ENCODE data around the gene UNC13D. TPM values are rescaled to one million over a fixed set of nuclear protein-coding genes. Genes with fewer than 3 reads are reported as not detected.

UNC13D gene
- total RNA-seq, 2 donors from 2014 or later, result 8.6 to 21.8 TPM

- Histone ChIP-seq H3K4me1 (peaks cover 72% of the 10 kb centered on the region), H3K4me3 (no peak overlapping the region), H3K9me3 (no peaks in the 10 kb centered on the region), H3K27ac (peak overlapping the region; percentile 86 to 97 (median 94)), H3K36me3 (replicated peaks in 1 of 2; ENCODE audit: insufficient read depth in 1 of 2, low read depth in 2 of 2) (peaks cover 0 to 13% of the 10 kb centered on the region in 2 donors), H3K27me3 (no peaks in the 10 kb centered on the region)
- ATAC-seq (no peak), DNase-seq (peak in 3 of 4 donors; percentile 28 to 44 (median 37))
- 49 to 56% methylated on average over 21 to 22 of the region's 22 CpGs for WGBS, 2 donors
- TF ChIP-seq CTCF (IDR thresholded peaks at IDR 0.05) (peak in 1 of 7 experiments; percentile 4), POLR2A (IDR thresholded peaks at IDR 0.05) (no peak)
- intact Hi-C loops (cut with DNase I), result no loop called here
Observed at GRCh38 chr17:75845933-75846691, 1.9 kb upstream of the UNC13D start.

DNA sequence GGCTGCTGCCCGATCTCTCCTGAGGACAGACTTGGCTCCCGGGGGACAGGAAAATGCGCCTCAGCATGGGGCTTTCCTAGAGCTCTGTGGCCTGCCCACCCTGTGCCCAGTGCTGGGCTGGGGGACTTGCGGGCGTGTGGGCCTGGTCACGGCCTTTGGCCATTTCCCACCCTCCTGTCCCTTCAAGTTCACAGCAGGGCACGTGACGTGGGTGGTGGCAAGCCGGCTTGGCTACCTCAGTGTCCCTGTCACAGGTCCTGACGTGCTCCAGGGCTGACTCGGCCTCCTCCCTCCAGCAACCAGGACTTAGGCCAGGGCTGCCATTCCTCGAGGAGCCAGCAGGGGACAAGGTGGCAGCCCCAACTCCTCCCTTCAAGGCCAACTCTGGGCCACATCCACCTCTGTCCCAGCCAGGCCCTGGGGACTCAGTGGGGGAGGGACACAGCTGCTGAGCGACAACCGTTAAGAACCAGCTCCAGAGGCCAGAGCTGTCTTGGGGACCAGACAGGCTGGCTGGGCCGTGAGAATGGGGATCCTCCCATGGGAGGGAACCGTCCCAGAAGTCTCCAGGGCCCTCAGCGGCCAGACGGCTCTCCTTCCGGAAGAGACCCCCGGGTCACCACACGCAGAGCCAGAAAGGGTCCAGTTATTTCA is 981 bp upstream of the UNC13D start:
- 5 to 7% methylated on average over 4 to 17 of the region's 21 CpGs for WGBS, 2 donors
- H3K27ac ChIP-seq, result peak overlapping the region; percentile 86 to 97 (median 94)
- peaks cover 0 to 6% of the 10 kb centered on the region in 2 donors for H3K36me3 ChIP-seq (replicated peaks in 1 of 2; ENCODE audit: insufficient read depth in 1 of 2, low read depth in 2 of 2)
- DNase-seq (peak; percentile 96 to 98 (median 96)), ATAC-seq (peak; percentile 83)
- H3K27me3 ChIP-seq, result no peaks in the 10 kb centered on the region
- no peak overlapping the region for H3K4me3 ChIP-seq
- TF ChIP-seq POLR2A (IDR thresholded peaks at IDR 0.05) (peak; percentile 36 to 73 (median 63)), CTCF (IDR thresholded peaks at IDR 0.05) (peak; percentile 89 to 100 (median 98))
- no peaks in the 10 kb centered on the region for H3K9me3 ChIP-seq
- intact Hi-C loops (cut with DNase I), result no loop called here
- H3K4me1 ChIP-seq, result peaks cover 66% of the 10 kb centered on the region

DNA sequence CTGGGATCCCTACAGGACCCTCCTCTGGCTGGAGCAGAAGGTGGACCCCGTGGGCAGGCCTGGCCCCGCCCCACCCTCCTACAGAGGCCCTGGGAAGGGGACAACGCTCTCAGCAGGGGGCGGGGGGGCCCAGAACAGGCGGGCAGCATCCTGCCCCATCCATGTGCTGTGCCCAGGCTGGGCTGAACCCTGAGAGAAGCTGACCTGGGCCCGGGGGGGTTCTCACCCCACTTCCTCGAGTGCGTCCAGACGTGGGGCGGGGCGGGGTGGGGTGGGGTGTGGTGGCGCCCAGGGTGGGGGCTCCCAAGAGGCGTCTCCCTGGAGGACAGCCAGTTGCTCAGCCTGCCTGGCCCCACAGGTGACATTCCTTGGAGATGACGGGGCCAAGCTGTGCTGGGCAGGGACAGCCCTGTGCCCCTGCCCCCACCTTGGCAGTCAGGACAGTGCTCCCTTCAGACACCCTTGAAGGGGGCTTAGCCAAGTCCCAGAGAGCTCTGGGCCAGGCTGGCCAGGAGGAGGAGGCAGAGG is 390 bp upstream of the UNC13D start:
- WGBS, 2 donors, result 28% methylated on average over 14 of the region's 14 CpGs; no CpG with 5 or more reads in 1 of the 2 donors
- peaks cover 61% of the 10 kb centered on the region for H3K4me1 ChIP-seq
- intact Hi-C loops (cut with DNase I), result no loop called here
- no peak overlapping the region for H3K4me3 ChIP-seq
- peak; percentile 68 for ATAC-seq
- TF ChIP-seq POLR2A (IDR thresholded peaks at IDR 0.05), result no peak
- TF ChIP-seq CTCF (IDR thresholded peaks at IDR 0.05), result no peak
- peak overlapping the region; percentile 86 to 97 (median 94) for H3K27ac ChIP-seq
- H3K36me3 ChIP-seq (replicated peaks in 1 of 2; ENCODE audit: insufficient read depth in 1 of 2, low read depth in 2 of 2), result peaks cover 0 to 3% of the 10 kb centered on the region in 2 donors
- H3K27me3 ChIP-seq, result no peaks in the 10 kb centered on the region
- DNase-seq, result peak; percentile 84 to 95 (median 90)
- H3K9me3 ChIP-seq, result no peaks in the 10 kb centered on the region

- WGBS, 2 donors, result 62 to 73% methylated on average over 2 to 20 of the region's 22 CpGs
- Histone ChIP-seq H3K4me1 (peaks cover 45% of the 10 kb centered on the region), H3K27me3 (no peaks in the 10 kb centered on the region), H3K9me3 (no peaks in the 10 kb centered on the region), H3K36me3 (replicated peaks in 1 of 2; ENCODE audit: insufficient read depth in 1 of 2, low read depth in 2 of 2) (no peaks in the 10 kb centered on the region), H3K27ac (peak overlapping the region in 3 of 4 donors; percentile 86 to 96 (median 91)), H3K4me3 (no peak overlapping the region)
- intact Hi-C loops (cut with DNase I), result no loop called here
- TF ChIP-seq CTCF (IDR thresholded peaks at IDR 0.05), result no peak
- no peak for TF ChIP-seq POLR2A (IDR thresholded peaks at IDR 0.05)
- ATAC-seq, result no peak
- peak in 1 of 4 donors; percentile 6 for DNase-seq
Observed at GRCh38 chr17:75842963-75843576, 1.1 kb downstream of the UNC13D start.
